Panc1 (cell line): Measurements from ENCODE around the gene CDH19.

Experiments
- POLR2AphosphoS5 ChIP-seq: IDR thresholded peaks from 2 replicates; pipeline ENCODE4 v1.6.1; 2012; ENCODE audit warnings: mild to moderate bottlenecking, low read depth, low read length, moderate library complexity
- TCF7L2 ChIP-seq: IDR thresholded peaks from 2 replicates; pipeline ENCODE4 v1.6.1; 2011; ENCODE audit warnings: mild to moderate bottlenecking, low read depth, low read length, inconsistent platforms
- TF ChIP-seq, protein P1 (sequence below): fragments of 450-650 bp; IDR thresholded peaks from 2 replicates; pipeline ENCODE4 v1.5.1; 2017; ENCODE audit warnings: mild to moderate bottlenecking

DNA sequence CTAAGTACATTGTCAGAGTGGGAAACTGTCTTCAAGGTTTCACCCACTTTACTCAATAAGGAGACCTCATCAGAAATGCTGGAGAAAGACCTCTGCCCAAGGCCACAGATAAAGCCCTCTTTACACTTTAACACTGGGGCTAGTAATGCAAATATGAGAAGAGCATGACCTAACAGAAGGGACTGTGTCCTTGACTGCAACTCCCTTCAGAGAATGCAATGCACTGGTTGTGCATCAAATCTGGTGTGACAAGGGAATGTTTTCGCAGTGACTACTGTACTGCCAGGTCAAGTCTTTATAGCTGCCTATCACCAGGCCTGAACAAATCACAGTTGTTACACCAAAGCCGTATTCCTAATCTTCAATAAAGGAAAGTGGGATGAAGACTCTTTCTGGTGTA lies 28.6 kb downstream of the CDH19 start:
- TF ChIP-seq, protein P1, sequence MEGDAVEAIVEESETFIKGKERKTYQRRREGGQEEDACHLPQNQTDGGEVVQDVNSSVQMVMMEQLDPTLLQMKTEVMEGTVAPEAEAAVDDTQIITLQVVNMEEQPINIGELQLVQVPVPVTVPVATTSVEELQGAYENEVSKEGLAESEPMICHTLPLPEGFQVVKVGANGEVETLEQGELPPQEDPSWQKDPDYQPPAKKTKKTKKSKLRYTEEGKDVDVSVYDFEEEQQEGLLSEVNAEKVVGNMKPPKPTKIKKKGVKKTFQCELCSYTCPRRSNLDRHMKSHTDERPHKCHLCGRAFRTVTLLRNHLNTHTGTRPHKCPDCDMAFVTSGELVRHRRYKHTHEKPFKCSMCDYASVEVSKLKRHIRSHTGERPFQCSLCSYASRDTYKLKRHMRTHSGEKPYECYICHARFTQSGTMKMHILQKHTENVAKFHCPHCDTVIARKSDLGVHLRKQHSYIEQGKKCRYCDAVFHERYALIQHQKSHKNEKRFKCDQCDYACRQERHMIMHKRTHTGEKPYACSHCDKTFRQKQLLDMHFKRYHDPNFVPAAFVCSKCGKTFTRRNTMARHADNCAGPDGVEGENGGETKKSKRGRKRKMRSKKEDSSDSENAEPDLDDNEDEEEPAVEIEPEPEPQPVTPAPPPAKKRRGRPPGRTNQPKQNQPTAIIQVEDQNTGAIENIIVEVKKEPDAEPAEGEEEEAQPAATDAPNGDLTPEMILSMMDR = no peak
- no peak for TF ChIP-seq POLR2AphosphoS5
- no peak for TF ChIP-seq TCF7L2
